ENCODE data around the gene FOXA1. TPM values are rescaled to one million over a fixed set of nuclear protein-coding genes. Genes with fewer than 3 reads are reported as not detected.

The FOXA1 gene
- total and polyA plus RNA-seq, 9 of the 15 experiments (the other 6 are each of a cell fraction or from before 2014, with no cell fraction given): 0.20 to 3.0 (median 1.3) TPM

GRCh38 chr14:37585971-37586796, 8.9 kb downstream of the FOXA1 start:
- FAIRE-seq (no peak), DNase-seq (ENCODE audit: extremely low read depth in 1 of 4, low spot score in 3 of 4) (no peak), ATAC-seq (no peak)
- no peak overlapping the region for H3K4me2 ChIP-seq (ENCODE audit: insufficient read depth, low read length)
- in situ Hi-C loops (cut with MboI): loop anchor here (25.0 kb wide), 1 partner anchor 324 kb away; no protein-coding TSS in a partner anchor
- BruUV-seq (replicated peaks): no TSS peak
- intact Hi-C loops (cut with micrococcal nuclease): no loop called here
- H3K9me3 ChIP-seq (replicated peaks; ENCODE audit: control insufficient read depth, insufficient read depth, low read depth, low read length): no peaks in the 10 kb centered on the region
- no peak overlapping the region for H3K27ac ChIP-seq (ENCODE audit: extremely low read depth, low read depth, low read length)
- TF ChIP-seq FUS (optimal IDR thresholded peaks at IDR 0.05; ENCODE audit: low read depth, low read length) (no peak), SMARCE1 (IDR thresholded peaks at IDR 0.05) (no peak), ETS1 (conservative IDR thresholded peaks at IDR 0.05; ENCODE audit: control insufficient read depth, low read depth, low read length) (no peak), CEBPB (tag; IDR thresholded peaks at IDR 0.05) (no peak), ETS2 (tag; IDR thresholded peaks at IDR 0.05; ENCODE audit: borderline replicate concordance, poor library complexity, severe bottlenecking) (no peak), RFX1 (IDR thresholded peaks at IDR 0.05) (no peak), ZFPM2 (CRISPR knock-in tag; IDR thresholded peaks at IDR 0.05) (no peak), BRF1 (IDR thresholded peaks at IDR 0.05; ENCODE audit: borderline replicate concordance, extremely low read depth, insufficient read length) (no peak), CC2D1A (IDR thresholded peaks at IDR 0.05) (no peak)
- peaks cover 0 to 13% of the 10 kb centered on the region in 2 experiments; a peak in 1 of 5 replicates for H3K4me1 ChIP-seq (replicated peaks in 1 of 2; ENCODE audit: control insufficient read depth in 2 of 2, insufficient read depth in 2 of 2, low read length in 2 of 2)
- CTCF ChIA-PET (ENCODE audit: low intra/inter-chr PET ratio): no interaction called here
- peak overlapping the region; percentile 38; the same call in 1 of the 2 replicates for H2AFZ ChIP-seq (ENCODE audit: low read depth, low read length)
- H3K27me3 ChIP-seq (ENCODE audit: control insufficient read depth in 2 of 2, insufficient read depth in 2 of 2, low read length in 2 of 2): no peaks in the 10 kb centered on the region
- no peaks in the 10 kb centered on the region for H3K79me2 ChIP-seq (ENCODE audit: control insufficient read depth, insufficient read depth, low read length)
- H3K36me3 ChIP-seq (ENCODE audit: control insufficient read depth, insufficient read depth, low read length): no peaks in the 10 kb centered on the region
- POLR2A ChIA-PET: no interaction called here
- H4K20me1 ChIP-seq (replicated peaks; ENCODE audit: control insufficient read depth, insufficient read depth, low read length): no peaks in the 10 kb centered on the region
- no peak overlapping the region for H3K9ac ChIP-seq (ENCODE audit: insufficient read depth in 1 of 2, low read depth in 2 of 2, low read length in 2 of 2)
- H3K9me1 ChIP-seq (ENCODE audit: control insufficient read depth, insufficient read depth, low read length): no peaks in the 10 kb centered on the region
- no peak overlapping the region for H3K4me3 ChIP-seq
- 19% methylated on average over 7 of the region's 10 CpGs for WGBS (ENCODE audit: insufficient coverage, low coverage, missing lambda C conversion rate)
